HepG2 (cell line): ENCODE measurements around the gene TNFRSF21. TPM values are rescaled to one million over a fixed set of nuclear protein-coding genes. Genes with fewer than 3 reads are reported as not detected.

Source experiments
- GATAD2A ChIP-seq: IDR thresholded peaks from 2 replicates; pipeline ENCODE4 v1.6.1; 2016
- HNRNPL ChIP-seq: fragments of 200-400 bp; formaldehyde crosslinking; IDR thresholded peaks from 2 replicates; pipeline ENCODE4 v1.6.1; 2017; ENCODE audit warnings: mild to moderate bottlenecking, low read depth, low read length
- HNRNPLL ChIP-seq: fragments of 200-400 bp; formaldehyde crosslinking; IDR thresholded peaks from 2 replicates; pipeline ENCODE4 v1.6.1; 2017; ENCODE audit warnings: mild to moderate bottlenecking, low read depth, low read length; ENCODE audit not compliant: poor library complexity, severe bottlenecking
- IRF2 ChIP-seq: IDR thresholded peaks from 2 replicates; pipeline ENCODE4 v1.6.1; 2018; ENCODE audit warnings: missing genetic modification reagents, missing compliant biosample characterization
- KDM4B ChIP-seq: sonication (generic); formaldehyde crosslinking; IDR thresholded peaks from 2 replicates; pipeline ENCODE4 v1.4.0; 2020; ENCODE audit warnings: missing genetic modification reagents
- KMT2B ChIP-seq: IDR thresholded peaks from 2 replicates; pipeline ENCODE4 v1.6.1; 2016; ENCODE audit warnings: missing genetic modification reagents, missing compliant biosample characterization
- MEIS2 ChIP-seq: sonication (generic); formaldehyde crosslinking; IDR thresholded peaks from 2 replicates; pipeline ENCODE4 v1.9.0; 2021; ENCODE audit warnings: mild to moderate bottlenecking, missing genetic modification reagents
- NFYC ChIP-seq: IDR thresholded peaks from 2 replicates; pipeline ENCODE4 v1.6.1; 2016; ENCODE audit warnings: missing genetic modification reagents, missing compliant biosample characterization
- POGZ ChIP-seq: sonication (generic); formaldehyde crosslinking; IDR thresholded peaks from 2 replicates; pipeline ENCODE4 v1.4.0; 2020; ENCODE audit warnings: mild to moderate bottlenecking, missing genetic modification reagents
- POLR2G ChIP-seq: fragments of 200-400 bp; formaldehyde crosslinking; IDR thresholded peaks from 2 replicates; pipeline ENCODE4 v1.6.1; 2018; ENCODE audit warnings: mild to moderate bottlenecking, low read depth, low read length, moderate library complexity
- RCOR2 ChIP-seq: IDR thresholded peaks from 2 replicates; pipeline ENCODE4 v1.6.1; 2016; ENCODE audit warnings: missing biosample characterization, missing genetic modification reagents
- REXO4 ChIP-seq: sonication (generic); formaldehyde crosslinking; IDR thresholded peaks from 2 replicates; pipeline ENCODE4 v1.8.0; 2022; ENCODE audit warnings: missing genetic modification reagents, mild to moderate bottlenecking, borderline replicate concordance
- ZBTB37 ChIP-seq: sonication (generic); formaldehyde crosslinking; IDR thresholded peaks from 2 replicates; pipeline ENCODE4 v1.4.0; 2020; ENCODE audit warnings: mild to moderate bottlenecking, missing genetic modification reagents
- ZBTB42 ChIP-seq: sonication (generic); formaldehyde crosslinking; IDR thresholded peaks from 2 replicates; pipeline ENCODE4 v1.5.0; 2020; ENCODE audit warnings: mild to moderate bottlenecking, missing genetic modification reagents
- ZNF510 ChIP-seq: sonication (generic); formaldehyde crosslinking; IDR thresholded peaks from 2 replicates; pipeline ENCODE4 v1.4.0; 2020; ENCODE audit warnings: low read depth, mild to moderate bottlenecking, missing genetic modification reagents
- ZNF619 ChIP-seq: sonication (generic); formaldehyde crosslinking; IDR thresholded peaks from 2 replicates; pipeline ENCODE4 v1.4.0; 2020; ENCODE audit warnings: mild to moderate bottlenecking, missing genetic modification reagents
- ZNF672 ChIP-seq: sonication (generic); formaldehyde crosslinking; IDR thresholded peaks from 2 replicates; pipeline ENCODE4 v1.8.1; 2022; ENCODE audit warnings: missing genetic modification reagents
- ZNF740 ChIP-seq: sonication (generic); formaldehyde crosslinking; IDR thresholded peaks from 2 replicates; pipeline ENCODE4 v1.4.0; 2020; ENCODE audit warnings: missing genetic modification reagents
- ZNF775 ChIP-seq: sonication (generic); formaldehyde crosslinking; IDR thresholded peaks from 2 replicates; pipeline ENCODE4 v1.4.0; 2020; ENCODE audit warnings: missing genetic modification reagents, mild to moderate bottlenecking, moderate library complexity, borderline replicate concordance
- polyA plus RNA-seq, 8 experiments: library from polyadenylated mRNA; depleted of rRNA in 3 of 8; stranded (reverse) in 7 of 8; unstranded in 1 of 8; fragments of >200 nt; fragmentation: Illumina TruSeq in 4 of 8; extraction: Trizol in 4 of 8; gene quantifications; 2 replicates each; pipeline versions ENCODE4 v1.2.1 to v1.2.3, GENCODE V29; 2011 to 2016; ENCODE audit warnings: low read depth in 4 of 8, missing spikeins in 1 of 8, mixed read lengths in 1 of 8; ENCODE audit not compliant: insufficient read depth in 1 of 8
- total RNA-seq, 5 experiments: library from RNA; depleted of rRNA; stranded (reverse); fragments of >200 nt; fragmentation: Illumina TruSeq; extraction: Trizol; gene quantifications; 2 replicates each; pipeline ENCODE4 v1.2.3, GENCODE V29; 2016; ENCODE audit warnings: low read depth in 1 of 5
- TF ChIP-seq, protein P1 (sequence below): IDR thresholded peaks from 2 replicates; pipeline ENCODE4 v1.6.1; 2016; ENCODE audit warnings: low read depth, borderline replicate concordance
- TF ChIP-seq, protein P2 (sequence below): sonication (generic); formaldehyde crosslinking; IDR thresholded peaks from 2 replicates; pipeline ENCODE4 v1.8.0; 2022; ENCODE audit warnings: mild to moderate bottlenecking, missing genetic modification reagents, moderate library complexity
- TF ChIP-seq, protein P3 (sequence below): sonication (generic); formaldehyde crosslinking; IDR thresholded peaks from 2 replicates; pipeline ENCODE4 v1.8.0; 2022; ENCODE audit warnings: mild to moderate bottlenecking, missing genetic modification reagents, borderline replicate concordance
- TF ChIP-seq, protein P4 (sequence below): sonication (generic); formaldehyde crosslinking; IDR thresholded peaks from 2 replicates; pipeline ENCODE4 v1.8.0; 2022; ENCODE audit warnings: mild to moderate bottlenecking, missing genetic modification reagents; ENCODE audit not compliant: insufficient replicate concordance

TNFRSF21 gene
- total and polyA plus RNA-seq, 2 of the 13 experiments (the other 11 are each of a cell fraction or from before 2014, with no cell fraction given), result 24.8 to 46.3 TPM

GRCh38 chr6:47309291-47310130, at the start of gene TNFRSF21 (continued):
- TF ChIP-seq, protein P1, sequence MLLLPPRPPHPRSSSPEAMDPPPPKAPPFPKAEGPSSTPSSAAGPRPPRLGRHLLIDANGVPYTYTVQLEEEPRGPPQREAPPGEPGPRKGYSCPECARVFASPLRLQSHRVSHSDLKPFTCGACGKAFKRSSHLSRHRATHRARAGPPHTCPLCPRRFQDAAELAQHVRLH (CRISPR knock-in tag), result peak; percentile 97; the same call in 1 of the 2 replicates
- TF ChIP-seq ZNF672, result no peak; the same call in 1 of the 2 replicates
- TF ChIP-seq IRF2, result no peak; the same call in none of the 2 replicates
- peak; percentile 92 for TF ChIP-seq HNRNPL
- TF ChIP-seq, protein P2, sequence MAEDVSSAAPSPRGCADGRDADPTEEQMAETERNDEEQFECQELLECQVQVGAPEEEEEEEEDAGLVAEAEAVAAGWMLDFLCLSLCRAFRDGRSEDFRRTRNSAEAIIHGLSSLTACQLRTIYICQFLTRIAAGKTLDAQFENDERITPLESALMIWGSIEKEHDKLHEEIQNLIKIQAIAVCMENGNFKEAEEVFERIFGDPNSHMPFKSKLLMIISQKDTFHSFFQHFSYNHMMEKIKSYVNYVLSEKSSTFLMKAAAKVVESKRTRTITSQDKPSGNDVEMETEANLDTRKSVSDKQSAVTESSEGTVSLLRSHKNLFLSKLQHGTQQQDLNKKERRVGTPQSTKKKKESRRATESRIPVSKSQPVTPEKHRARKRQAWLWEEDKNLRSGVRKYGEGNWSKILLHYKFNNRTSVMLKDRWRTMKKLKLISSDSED (CRISPR knock-in tag), result peak; percentile 71; the same call in 1 of the 2 replicates
- TF ChIP-seq NFYC (CRISPR knock-in tag), result no peak
- TF ChIP-seq RCOR2 (CRISPR knock-in tag), result peak; percentile 48; the same call in 1 of the 2 replicates
- 0 out of 2 replicates have a peak, but pooled peaks have one; percentile 50 for TF ChIP-seq REXO4 (CRISPR knock-in tag)
- peak; percentile 93 for TF ChIP-seq POGZ (CRISPR knock-in tag)
- TF ChIP-seq GATAD2A (CRISPR knock-in tag), result peak; percentile 88
- TF ChIP-seq ZNF619 (CRISPR knock-in tag), result peak; percentile 76; the same call in 1 of the 2 replicates
- no peak for TF ChIP-seq ZBTB37 (CRISPR knock-in tag)
- TF ChIP-seq, protein P3, sequence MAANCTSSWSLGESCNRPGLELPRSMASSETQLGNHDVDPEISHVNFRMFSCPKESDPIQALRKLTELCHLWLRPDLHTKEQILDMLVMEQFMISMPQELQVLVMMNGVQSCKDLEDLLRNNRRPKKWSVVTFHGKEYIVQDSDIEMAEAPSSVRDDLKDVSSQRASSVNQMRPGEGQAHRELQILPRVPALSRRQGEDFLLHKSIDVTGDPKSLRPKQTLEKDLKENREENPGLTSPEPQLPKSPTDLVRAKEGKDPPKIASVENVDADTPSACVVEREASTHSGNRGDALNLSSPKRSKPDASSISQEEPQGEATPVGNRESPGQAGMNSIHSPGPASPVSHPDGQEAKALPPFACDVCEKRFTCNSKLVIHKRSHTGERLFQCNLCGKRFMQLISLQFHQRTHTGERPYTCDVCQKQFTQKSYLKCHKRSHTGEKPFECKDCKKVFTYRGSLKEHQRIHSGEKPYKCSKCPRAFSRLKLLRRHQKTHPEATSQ (CRISPR knock-in tag), result peak; percentile 96
- peak; percentile 88 for TF ChIP-seq KMT2B (CRISPR knock-in tag)
- peak; percentile 84; the same call in 1 of the 2 replicates for TF ChIP-seq MEIS2 (CRISPR knock-in tag)
- peak; percentile 72; the same call in 1 of the 2 replicates for TF ChIP-seq KDM4B (CRISPR knock-in tag)
- peak; percentile 79 for TF ChIP-seq HNRNPLL
- peak; percentile 52; the same call in 1 of the 2 replicates for TF ChIP-seq ZNF740 (CRISPR knock-in tag)
- no peak for TF ChIP-seq ZBTB42 (CRISPR knock-in tag)
- TF ChIP-seq, protein P4, sequence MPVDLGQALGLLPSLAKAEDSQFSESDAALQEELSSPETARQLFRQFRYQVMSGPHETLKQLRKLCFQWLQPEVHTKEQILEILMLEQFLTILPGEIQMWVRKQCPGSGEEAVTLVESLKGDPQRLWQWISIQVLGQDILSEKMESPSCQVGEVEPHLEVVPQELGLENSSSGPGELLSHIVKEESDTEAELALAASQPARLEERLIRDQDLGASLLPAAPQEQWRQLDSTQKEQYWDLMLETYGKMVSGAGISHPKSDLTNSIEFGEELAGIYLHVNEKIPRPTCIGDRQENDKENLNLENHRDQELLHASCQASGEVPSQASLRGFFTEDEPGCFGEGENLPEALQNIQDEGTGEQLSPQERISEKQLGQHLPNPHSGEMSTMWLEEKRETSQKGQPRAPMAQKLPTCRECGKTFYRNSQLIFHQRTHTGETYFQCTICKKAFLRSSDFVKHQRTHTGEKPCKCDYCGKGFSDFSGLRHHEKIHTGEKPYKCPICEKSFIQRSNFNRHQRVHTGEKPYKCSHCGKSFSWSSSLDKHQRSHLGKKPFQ, result no peak
- TF ChIP-seq ZNF775, result no peak
- TF ChIP-seq POLR2G, result peak; percentile 99
- TF ChIP-seq ZNF510 (CRISPR knock-in tag), result no peak
